H9 (cell line): ENCODE measurements around the gene FRAS1. TPM values are rescaled to one million over a fixed set of nuclear protein-coding genes. Genes with fewer than 3 reads are reported as not detected.

Source experiments
- DNase-seq: peaks from one replicate; pipeline ENCODE4 v3.0.0-alpha.2; 2017
- H2AFZ ChIP-seq: one replicate; pipeline ENCODE4 v1.6.1; 2013; ENCODE audit warnings: mild to moderate bottlenecking, low read length, control low read depth, moderate library complexity
- H2AK5ac ChIP-seq: 2 replicates; pipeline ENCODE4 v1.6.1; 2013; ENCODE audit warnings: low read length, control low read depth, mixed read lengths; ENCODE audit not compliant: insufficient read length
- H2BK120ac ChIP-seq: one replicate; pipeline ENCODE4 v1.6.1; 2013; ENCODE audit warnings: low read depth, mild to moderate bottlenecking, low read length, control low read depth, inconsistent platforms; ENCODE audit not compliant: poor library complexity, severe bottlenecking
- H2BK12ac ChIP-seq: 2 replicates; pipeline ENCODE4 v1.6.1; 2013; ENCODE audit warnings: low read length, control low read depth, mixed read lengths, low read depth; ENCODE audit not compliant: insufficient read length
- H2BK15ac ChIP-seq: 2 replicates; pipeline ENCODE4 v1.6.1; 2013; ENCODE audit warnings: low read depth, low read length, control low read depth
- H2BK20ac ChIP-seq: one replicate; pipeline ENCODE4 v1.6.1; 2013; ENCODE audit warnings: low read depth, mild to moderate bottlenecking, low read length, control low read depth, inconsistent platforms; ENCODE audit not compliant: poor library complexity, severe bottlenecking
- H2BK5ac ChIP-seq: 2 replicates; pipeline ENCODE4 v1.6.1; 2013; ENCODE audit warnings: low read length, control low read depth, mixed read lengths; ENCODE audit not compliant: insufficient read length
- H3K14ac ChIP-seq: 2 replicates; pipeline ENCODE4 v1.6.1; 2013; ENCODE audit warnings: low read length, control low read depth; ENCODE audit not compliant: insufficient read depth
- H3K18ac ChIP-seq: 2 replicates; pipeline ENCODE4 v1.6.1; 2013; ENCODE audit warnings: low read depth, mild to moderate bottlenecking, mixed read lengths, low read length, control low read depth; ENCODE audit not compliant: insufficient read length
- H3K23ac ChIP-seq: 2 replicates; pipeline ENCODE4 v1.6.1; 2013; ENCODE audit warnings: low read length, control low read depth, mixed read lengths, low read depth; ENCODE audit not compliant: insufficient read length
- H3K23me2 ChIP-seq: 2 replicates; pipeline ENCODE4 v1.6.1; 2013; ENCODE audit warnings: low read depth, mild to moderate bottlenecking, mixed read lengths, low read length, control low read depth; ENCODE audit not compliant: insufficient read length, poor library complexity, severe bottlenecking
- H3K27ac ChIP-seq: 2 replicates; pipeline ENCODE4 v1.5.1; 2013; ENCODE audit warnings: low read length, control low read depth, mixed read lengths, low read depth; ENCODE audit not compliant: insufficient read length
- H3K27me3 ChIP-seq: 2 replicates; pipeline ENCODE4 v1.6.1; 2013; ENCODE audit warnings: low read length, control low read depth, inconsistent platforms; ENCODE audit not compliant: insufficient read depth
- H3K4ac ChIP-seq: 2 replicates; pipeline ENCODE4 v1.6.1; 2013; ENCODE audit warnings: low read depth, mild to moderate bottlenecking, control low read depth, inconsistent platforms, low read length, moderate library complexity
- H3K4me1 ChIP-seq: 2 replicates; pipeline ENCODE4 v1.6.1; 2013; ENCODE audit warnings: low read length, control low read depth, inconsistent platforms; ENCODE audit not compliant: insufficient read depth
- H3K4me2 ChIP-seq: 2 replicates; pipeline ENCODE4 v1.6.1; 2013; ENCODE audit warnings: low read length, control low read depth, mixed read lengths; ENCODE audit not compliant: insufficient read length, insufficient read depth
- H3K56ac ChIP-seq: 2 replicates; pipeline ENCODE4 v1.6.1; 2013; ENCODE audit warnings: low read depth, mild to moderate bottlenecking, mixed read lengths, low read length, control low read depth; ENCODE audit not compliant: insufficient read length
- H3K79me1 ChIP-seq: 2 replicates; pipeline ENCODE4 v1.6.1; 2013; ENCODE audit warnings: low read depth, mild to moderate bottlenecking, moderate library complexity, low read length, control low read depth, inconsistent platforms; ENCODE audit not compliant: insufficient read depth, poor library complexity, severe bottlenecking
- H3K79me2 ChIP-seq: 2 replicates; pipeline ENCODE4 v1.6.1; 2013; ENCODE audit warnings: low read length, control low read depth, inconsistent platforms; ENCODE audit not compliant: insufficient read depth
- H3K9ac ChIP-seq: 2 replicates; pipeline ENCODE4 v1.6.1; 2013; ENCODE audit warnings: low read length, control low read depth, mixed read lengths; ENCODE audit not compliant: insufficient read length; ENCODE audit errors: extremely low read depth
- H3K9me3 ChIP-seq: one replicate; pipeline ENCODE4 v1.6.1; 2013; ENCODE audit warnings: low read depth, low read length, inconsistent platforms; ENCODE audit not compliant: control insufficient read depth
- H3T11ph ChIP-seq: one replicate; pipeline ENCODE4 v1.6.1; 2013; ENCODE audit warnings: mild to moderate bottlenecking, low read length, control low read depth, inconsistent platforms
- H4K20me1 ChIP-seq: one replicate; pipeline ENCODE4 v1.6.1; 2013; ENCODE audit not compliant: control insufficient read depth, insufficient read length, insufficient read depth
- H4K5ac ChIP-seq: 2 replicates; pipeline ENCODE4 v1.6.1; 2013; ENCODE audit warnings: low read depth, mild to moderate bottlenecking, mixed read lengths, low read length, control low read depth; ENCODE audit not compliant: insufficient read length
- H4K8ac ChIP-seq: replicated peaks from 2 replicates; pipeline ENCODE4 v1.6.1; 2013; ENCODE audit warnings: low read length, control low read depth, mixed read lengths, low read depth; ENCODE audit not compliant: insufficient read length
- H4K91ac ChIP-seq: 2 replicates; pipeline ENCODE4 v1.6.1; 2013; ENCODE audit warnings: low read depth, mild to moderate bottlenecking, moderate library complexity, mixed read lengths, low read length, control low read depth; ENCODE audit not compliant: insufficient read length
- H3K27ac Mint-ChIP-seq, 3 experiments: 2 replicates in 2 of 3; 3 replicates in 1 of 3; pipeline ENCODE4 v1.8.0; 2020 to 2021; ENCODE audit warnings: mixed read lengths in 3 of 3, mild to moderate bottlenecking in 1 of 3, moderate library complexity in 1 of 3
- H3K27me3 Mint-ChIP-seq: 2 replicates; pipeline ENCODE4 v1.8.0; 2021; ENCODE audit warnings: low read depth, mild to moderate bottlenecking, moderate library complexity, mixed read lengths
- H3K36me3 Mint-ChIP-seq, 3 experiments: 2 replicates in 2 of 3; 3 replicates in 1 of 3; pipeline ENCODE4 v1.8.0; 2020 to 2021; ENCODE audit warnings: low read depth in 3 of 3, mixed read lengths in 3 of 3; ENCODE audit not compliant: insufficient read depth in 1 of 3
- H3K4me1 Mint-ChIP-seq, 2 experiments: 2 replicates each; pipeline ENCODE4 v1.8.0; 2020; ENCODE audit warnings: mixed read lengths in 2 of 2
- H3K4me3 Mint-ChIP-seq, 2 experiments: 2 replicates in 1 of 2; 3 replicates in 1 of 2; pipeline ENCODE4 v1.8.0; 2020 to 2021; ENCODE audit warnings: mild to moderate bottlenecking in 2 of 2, mixed read lengths in 2 of 2, moderate library complexity in 1 of 2
- H3K9me3 Mint-ChIP-seq, 2 experiments: 2 replicates in 1 of 2; 3 replicates in 1 of 2; pipeline ENCODE4 v1.8.0; 2020; ENCODE audit warnings: mild to moderate bottlenecking in 2 of 2, mixed read lengths in 2 of 2, moderate library complexity in 1 of 2
- WGBS: extraction: QIAGEN DNeasy Blood & Tissue Kit; methylation state at CpG from one replicate; pipeline ENCODE4 v1.1.7; 2013; ENCODE audit warnings: missing lambda C conversion rate, low lambda C conversion rate, mixed read lengths; ENCODE audit not compliant: insufficient read length; ENCODE audit errors: extremely low coverage; 5-methylcytosine and 5-hydroxymethylcytosine counted together
- total RNA-seq: library from RNA; stranded (reverse); gene quantifications from 2 replicates; pipeline ENCODE4 v1.2.1, GENCODE V29; 2021
- TF ChIP-seq, protein P1 (sequence below): fragments of 200-600 bp; sonication (generic); conservative IDR thresholded peaks from 3 replicates; pipeline ENCODE4 v1.8.0; 2021; ENCODE audit warnings: antibody characterized with exemption, mild to moderate bottlenecking

Gene FRAS1
- total RNA-seq, 1 experiment from 2014 or later, result 58.5 TPM

DNA sequence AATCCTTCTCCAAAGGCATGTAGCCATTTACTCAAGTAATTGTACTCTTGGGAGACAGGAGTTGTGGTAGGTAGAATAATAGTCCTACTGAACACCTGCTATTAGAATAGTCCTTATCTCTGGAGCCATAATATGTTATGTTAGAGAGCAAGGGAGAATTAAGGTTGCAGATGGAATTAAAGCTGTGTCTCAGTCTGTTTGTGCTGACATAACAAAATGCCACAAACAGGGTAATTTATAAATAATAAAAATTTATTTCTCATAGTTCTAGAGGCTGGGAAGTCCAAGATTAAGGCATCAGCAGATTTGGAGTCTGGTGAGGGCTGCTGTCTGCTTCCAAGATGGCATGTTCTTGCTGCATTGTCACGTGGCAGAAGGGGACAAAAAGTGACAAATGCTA lies 24.2 kb upstream of the FRAS1 start:
- TF ChIP-seq, protein P1, sequence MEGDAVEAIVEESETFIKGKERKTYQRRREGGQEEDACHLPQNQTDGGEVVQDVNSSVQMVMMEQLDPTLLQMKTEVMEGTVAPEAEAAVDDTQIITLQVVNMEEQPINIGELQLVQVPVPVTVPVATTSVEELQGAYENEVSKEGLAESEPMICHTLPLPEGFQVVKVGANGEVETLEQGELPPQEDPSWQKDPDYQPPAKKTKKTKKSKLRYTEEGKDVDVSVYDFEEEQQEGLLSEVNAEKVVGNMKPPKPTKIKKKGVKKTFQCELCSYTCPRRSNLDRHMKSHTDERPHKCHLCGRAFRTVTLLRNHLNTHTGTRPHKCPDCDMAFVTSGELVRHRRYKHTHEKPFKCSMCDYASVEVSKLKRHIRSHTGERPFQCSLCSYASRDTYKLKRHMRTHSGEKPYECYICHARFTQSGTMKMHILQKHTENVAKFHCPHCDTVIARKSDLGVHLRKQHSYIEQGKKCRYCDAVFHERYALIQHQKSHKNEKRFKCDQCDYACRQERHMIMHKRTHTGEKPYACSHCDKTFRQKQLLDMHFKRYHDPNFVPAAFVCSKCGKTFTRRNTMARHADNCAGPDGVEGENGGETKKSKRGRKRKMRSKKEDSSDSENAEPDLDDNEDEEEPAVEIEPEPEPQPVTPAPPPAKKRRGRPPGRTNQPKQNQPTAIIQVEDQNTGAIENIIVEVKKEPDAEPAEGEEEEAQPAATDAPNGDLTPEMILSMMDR, result no peak
- Mint-ChIP-seq H3K27ac (no peak overlapping the region), H3K9me3 (peaks cover 0 to 2% of the 10 kb centered on the region in 2 experiments; a peak in 2 of 5 replicates), H3K27me3 (no peaks in the 10 kb centered on the region), H3K4me1 (peaks cover 3 to 18% of the 10 kb centered on the region in 2 experiments; a peak in 2 of 4 replicates), H3K36me3 (peaks cover 0 to 3% (median 0%) of the 10 kb centered on the region in 3 experiments; a peak in 1 of 7 replicates), H3K4me3 (no peak overlapping the region)
- H4K8ac ChIP-seq, result no peak overlapping the region
- no peak overlapping the region for H3K18ac ChIP-seq
- no peak overlapping the region for H2BK5ac ChIP-seq
- H2BK15ac ChIP-seq, result no peak overlapping the region
- H3K56ac ChIP-seq, result no peak overlapping the region
- no peak overlapping the region for H3K4me2 ChIP-seq
- no CpG with 5 or more reads among the region's 1 CpG for WGBS
- H3K79me1 ChIP-seq, result no peaks in the 10 kb centered on the region
- no peak overlapping the region for H3K14ac ChIP-seq
- H4K5ac ChIP-seq, result no peak overlapping the region
- H3K79me2 ChIP-seq, result no peaks in the 10 kb centered on the region
- no peak overlapping the region for H3K27ac ChIP-seq
- H2BK120ac ChIP-seq, result no peak overlapping the region
- H3K9ac ChIP-seq, result no peak overlapping the region
- no peak overlapping the region for H2AFZ ChIP-seq
- 0 out of 2 replicates have a peak, but pooled peaks cover 2% of the 10 kb centered on the region for H3K4me1 ChIP-seq
- DNase-seq, result no peak
- no peak overlapping the region for H2BK20ac ChIP-seq
- no peaks in the 10 kb centered on the region for H3K9me3 ChIP-seq
- H2AK5ac ChIP-seq, result no peak overlapping the region
- H3K4ac ChIP-seq, result no peak overlapping the region
- no peaks in the 10 kb centered on the region for H3K23me2 ChIP-seq
- no peak overlapping the region for H3K23ac ChIP-seq
- H2BK12ac ChIP-seq, result no peak overlapping the region
- no peak overlapping the region for H4K91ac ChIP-seq
- H3T11ph ChIP-seq, result no peak overlapping the region
- H4K20me1 ChIP-seq, result no peaks in the 10 kb centered on the region
- H3K27me3 ChIP-seq, result no peaks in the 10 kb centered on the region
